ENCODE results near the gene TIMM44.
"Not testable (repeated sequence)": the region's sequence is repeated elsewhere in the genome, so short reads cannot be mapped to it uniquely, and the experiment has no call there.

TIMM44 gene

DNA sequence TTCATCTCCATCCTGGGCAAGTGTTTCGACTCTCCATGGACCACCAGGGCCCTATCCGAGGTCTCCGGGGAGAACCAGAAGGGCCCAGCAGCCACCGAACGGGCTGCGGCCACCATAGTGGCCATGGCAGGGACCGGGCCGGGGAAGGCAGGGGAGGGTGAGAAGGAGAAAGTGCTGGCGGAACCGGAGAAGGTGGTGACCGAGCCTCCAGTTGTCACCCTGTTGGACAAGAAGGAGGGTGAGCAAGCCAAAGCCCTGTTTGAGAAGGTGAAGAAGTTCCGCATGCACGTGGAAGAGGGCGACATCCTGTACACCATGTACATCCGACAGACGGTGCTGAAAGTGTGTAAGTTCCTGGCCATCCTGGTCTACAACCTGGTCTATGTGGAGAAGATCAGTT lies 44.5 kb downstream of the TIMM44 start:
- no peak for DNase-seq

DNA sequence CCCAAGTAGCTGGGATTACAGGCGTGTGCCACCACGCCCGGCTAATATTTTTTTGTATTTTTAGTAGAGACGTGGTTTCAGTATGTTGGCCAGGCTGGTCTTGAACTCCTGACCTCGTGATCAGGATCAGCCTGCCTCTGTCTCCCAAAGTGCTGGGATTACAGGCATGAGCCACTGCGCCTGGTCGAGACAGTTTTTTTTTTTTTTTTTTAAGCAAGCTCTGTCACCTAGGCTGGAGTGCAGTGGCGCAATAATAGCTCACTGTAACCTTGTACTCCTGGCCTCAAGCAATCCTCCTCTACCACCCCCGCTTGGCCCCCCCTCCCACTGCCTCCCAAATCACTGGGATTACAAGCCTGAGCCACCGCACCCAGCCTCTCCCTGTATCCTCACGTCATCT lies 46.2 kb downstream of the TIMM44 start:
- no peak for DNase-seq

DNA sequence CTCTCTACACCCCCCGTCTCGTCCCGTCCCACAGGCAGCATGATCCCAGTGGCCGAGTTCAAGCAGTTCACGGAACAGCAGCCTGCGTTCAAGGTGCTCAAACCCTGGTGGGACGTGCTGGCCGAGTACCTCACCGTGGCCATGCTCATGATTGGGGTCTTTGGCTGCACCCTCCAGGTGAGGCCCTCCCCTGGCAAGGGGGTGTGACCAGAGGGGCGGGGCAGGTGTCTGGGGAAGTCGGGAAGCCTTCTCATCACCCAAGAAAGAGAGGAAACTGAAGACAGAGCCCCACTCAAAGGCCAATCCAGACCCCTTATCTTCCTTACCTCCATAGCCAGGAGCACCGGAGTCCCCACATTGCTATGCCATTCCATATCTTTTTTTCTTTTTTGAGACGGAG lies 47.9 kb downstream of the TIMM44 start:
- no peak for DNase-seq

DNA sequence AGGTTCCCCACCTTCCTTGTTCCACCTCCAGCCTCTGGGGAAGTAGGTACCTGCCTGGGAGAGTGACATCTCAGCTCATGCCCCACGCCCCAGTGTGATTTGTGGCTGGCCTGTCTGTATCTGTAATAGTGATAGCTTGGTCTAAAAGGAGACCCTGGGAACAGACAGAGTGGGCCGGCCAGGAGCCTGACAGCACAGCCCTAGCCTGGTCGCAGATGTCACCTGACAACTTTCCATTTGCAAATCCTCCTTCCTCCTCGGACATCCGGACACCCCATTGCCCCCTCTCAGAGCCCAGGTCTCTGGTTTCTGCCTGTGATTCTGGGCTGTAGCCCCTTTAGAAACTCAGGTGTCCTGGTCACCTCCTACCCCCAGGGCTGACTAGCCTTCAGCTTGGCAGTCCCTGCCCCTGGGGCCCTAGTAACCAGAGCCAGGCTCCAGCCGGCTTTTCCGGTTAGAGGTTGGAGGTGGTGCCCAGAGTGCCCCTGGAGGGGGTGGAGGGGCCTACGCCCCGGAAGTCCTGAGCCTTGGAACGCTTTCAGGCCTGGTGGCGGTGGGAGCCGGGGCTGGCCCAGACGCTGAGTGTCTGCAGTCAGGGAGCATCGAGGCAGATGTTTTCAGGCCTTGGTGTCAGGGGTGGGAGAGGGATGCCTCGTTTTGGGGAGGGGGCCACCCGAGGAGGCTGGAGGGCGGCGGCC lies 48.7 kb downstream of the TIMM44 start:
- DNase-seq: no peak

DNA sequence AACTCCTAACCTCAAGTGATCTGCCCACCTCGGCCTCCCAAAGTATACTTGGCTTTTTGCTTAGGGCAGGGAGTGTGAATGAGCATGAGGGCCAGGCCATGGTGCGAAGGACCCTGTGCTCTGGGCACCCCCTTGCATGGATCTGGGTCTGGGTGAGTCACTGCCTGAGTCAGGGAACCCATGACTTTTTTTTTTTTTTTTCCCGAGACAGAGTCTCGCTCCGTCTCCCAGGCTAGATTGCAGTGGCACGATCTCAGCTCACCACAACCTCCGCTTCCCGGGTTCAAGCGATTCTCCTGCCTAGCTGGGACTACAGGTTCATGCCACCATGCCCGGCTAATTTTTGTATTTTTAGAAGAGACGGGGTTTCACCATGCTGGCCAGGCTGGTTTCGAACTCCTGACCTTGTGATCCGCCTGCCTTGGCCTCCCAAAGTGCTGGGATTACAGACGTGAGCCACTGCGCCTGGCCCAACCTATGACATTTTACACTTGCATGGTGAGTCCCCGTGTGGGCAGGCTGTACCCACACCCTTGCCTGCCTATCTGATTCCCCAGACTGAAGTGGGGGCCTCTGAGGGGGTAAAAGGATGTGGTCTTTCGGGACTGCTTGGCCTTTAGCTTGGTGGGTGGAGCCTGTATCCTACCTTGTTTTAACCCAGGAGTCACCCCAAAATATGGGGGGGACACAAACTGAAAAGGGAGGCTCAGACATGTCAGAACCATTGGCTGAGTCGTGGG lies 49.9 kb downstream of the TIMM44 start:
- DNase-seq: not testable (repeated sequence)

DNA sequence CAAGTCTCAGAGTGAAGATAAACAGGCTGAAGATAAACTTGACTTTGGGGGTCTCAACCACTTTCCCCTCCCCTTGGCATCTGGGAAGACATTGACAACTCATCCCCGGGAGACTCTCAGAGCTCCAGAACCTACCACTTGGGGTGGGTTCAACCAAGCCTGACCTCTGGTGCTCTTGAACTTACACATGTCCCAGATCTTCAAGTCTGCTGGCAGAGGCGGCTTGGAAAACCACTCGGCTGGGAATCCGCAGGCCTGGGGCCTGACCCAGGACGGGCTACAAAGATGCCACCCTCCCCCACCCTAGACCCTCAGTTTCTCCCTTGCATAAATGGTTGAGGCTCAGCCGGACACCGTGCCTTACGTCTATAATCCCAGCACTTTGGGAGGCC lies 54.6 kb downstream of the TIMM44 start:
- DNase-seq: no peak

DNA sequence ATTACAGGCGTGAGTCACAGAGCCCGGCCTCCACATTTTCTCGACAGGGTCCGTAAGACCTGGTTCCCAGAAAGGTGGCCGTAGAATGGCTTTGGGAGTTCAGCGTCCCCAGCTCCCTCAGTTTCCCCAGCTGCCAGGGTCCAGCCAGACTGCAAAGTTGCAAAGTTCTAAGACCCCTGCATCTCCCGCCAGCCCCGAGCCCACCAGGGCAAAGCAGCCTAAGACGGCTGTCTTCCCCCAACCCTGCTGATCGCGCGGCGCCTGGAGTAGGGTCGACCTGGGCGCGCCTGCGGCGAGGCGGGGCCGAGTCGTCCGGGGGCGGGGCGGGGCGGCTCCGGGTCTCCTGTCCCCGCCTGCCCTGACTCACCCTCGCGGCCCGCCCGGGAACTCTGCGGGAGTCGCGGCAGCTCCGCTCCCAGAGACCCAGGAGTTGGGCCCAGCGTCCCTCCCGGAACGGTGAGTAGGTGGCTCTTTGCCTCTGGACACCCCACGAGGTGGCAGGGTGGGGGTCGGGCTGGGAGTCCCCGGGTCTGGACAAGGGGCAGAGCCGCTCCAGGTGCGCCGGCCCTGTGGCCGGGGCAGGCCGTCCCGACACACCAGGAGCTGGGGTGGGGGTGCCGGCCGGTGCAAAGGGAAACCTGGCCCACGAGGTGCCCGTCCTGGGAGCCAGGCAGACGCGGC lies 55.2 kb downstream of the TIMM44 start, which contains the start of gene LRRC8E:
Gene LRRC8E (plus strand): TSS at position 366 of the 681 bp plus-strand sequence. CDS start 7,094 bp downstream, outside the sequence.
- no peak for DNase-seq

DNA sequence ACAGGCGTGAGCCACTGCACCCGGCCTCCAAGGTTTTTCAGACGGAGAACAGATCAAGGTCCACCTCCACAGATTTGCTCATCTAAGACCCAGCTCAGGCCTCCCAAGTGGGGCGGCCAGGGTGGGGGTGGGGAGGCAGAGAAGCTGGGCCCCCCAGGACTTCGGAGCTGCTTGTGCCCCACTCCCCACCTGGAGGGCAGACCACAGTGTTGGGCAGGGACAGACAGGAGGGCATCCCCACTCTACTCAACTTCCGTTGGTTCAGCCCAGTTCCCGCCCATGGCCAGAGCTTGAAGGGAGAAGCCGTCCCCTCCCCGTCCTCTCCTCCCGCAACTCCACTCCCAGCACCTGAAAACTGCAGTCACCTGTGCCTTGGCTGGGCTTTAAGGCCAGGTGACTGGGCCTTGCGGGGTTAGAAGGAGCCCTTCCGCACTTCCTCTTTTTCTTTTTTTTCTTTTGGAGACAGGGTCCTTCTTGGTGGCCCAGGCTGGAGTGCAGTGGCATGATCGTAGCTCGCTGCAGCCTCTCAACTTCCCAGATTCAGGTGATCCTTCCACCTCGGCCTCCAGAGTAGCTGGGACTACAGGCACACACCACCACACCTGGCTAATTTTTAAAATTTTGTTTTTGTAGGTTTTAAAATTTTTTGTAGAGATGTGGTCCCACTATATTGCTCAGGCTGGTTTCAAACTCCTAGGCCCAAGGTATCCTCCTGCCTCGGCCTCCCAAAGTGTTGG lies 55.9 kb downstream of the TIMM44 start:
- DNase-seq: no peak

DNA sequence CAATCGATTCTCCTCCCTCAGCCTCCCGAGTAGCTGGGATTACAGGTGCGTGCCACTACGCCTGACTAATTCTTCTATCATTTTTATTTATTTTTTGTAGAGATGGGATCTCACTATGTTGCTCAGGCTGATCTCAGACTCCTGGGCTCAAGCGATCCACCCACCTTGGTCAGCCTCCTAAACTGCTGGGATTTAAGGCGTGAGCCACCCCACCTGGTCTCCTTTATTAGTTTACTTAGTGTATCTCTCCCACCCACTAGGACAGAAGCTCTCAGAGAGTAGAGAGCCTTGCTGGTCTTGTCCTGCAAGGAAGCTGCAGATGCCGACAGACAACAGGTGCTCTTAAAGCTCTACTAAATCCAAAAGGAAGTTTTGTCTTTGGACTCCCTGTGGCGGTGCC lies 57.6 kb downstream of the TIMM44 start:
- no peak for DNase-seq

DNA sequence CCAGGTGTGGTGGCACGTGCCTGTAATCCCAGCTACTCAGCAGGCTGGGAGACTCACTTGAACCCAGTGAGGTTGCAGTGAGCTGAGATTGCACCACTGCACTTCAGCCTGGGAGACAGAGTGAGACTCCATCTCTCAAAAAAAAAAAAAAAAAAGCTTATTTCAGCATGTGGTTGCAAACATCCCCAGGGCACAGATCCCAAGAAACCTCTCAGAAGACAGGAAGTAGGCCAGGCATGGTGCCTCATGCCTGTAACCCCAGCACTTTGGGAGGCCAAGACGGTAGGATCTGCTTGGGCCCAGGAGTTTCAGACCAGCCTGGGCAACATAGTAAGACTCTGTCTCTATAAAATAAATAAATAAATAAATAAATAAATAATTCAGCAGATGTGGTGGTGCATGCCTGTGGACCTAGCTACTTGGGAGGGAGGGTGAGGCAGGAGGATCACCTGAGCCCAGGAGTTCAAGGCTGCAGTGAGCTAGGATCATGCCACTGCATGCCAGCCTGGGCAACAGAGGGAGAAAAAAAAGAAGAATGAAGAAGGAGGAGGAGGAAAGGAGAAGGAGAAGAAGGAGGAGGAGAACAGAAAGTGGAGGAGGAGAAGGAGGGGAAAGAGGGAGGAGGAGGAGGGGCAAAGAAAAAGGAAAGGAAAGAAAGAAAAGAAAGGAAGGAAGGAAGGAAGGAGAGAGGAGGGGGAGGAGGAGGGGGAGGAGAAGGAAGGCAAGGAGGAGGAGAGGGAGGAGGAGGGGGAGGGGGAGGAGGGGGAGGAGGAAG lies 59.5 kb downstream of the TIMM44 start:
- DNase-seq: no peak

DNA sequence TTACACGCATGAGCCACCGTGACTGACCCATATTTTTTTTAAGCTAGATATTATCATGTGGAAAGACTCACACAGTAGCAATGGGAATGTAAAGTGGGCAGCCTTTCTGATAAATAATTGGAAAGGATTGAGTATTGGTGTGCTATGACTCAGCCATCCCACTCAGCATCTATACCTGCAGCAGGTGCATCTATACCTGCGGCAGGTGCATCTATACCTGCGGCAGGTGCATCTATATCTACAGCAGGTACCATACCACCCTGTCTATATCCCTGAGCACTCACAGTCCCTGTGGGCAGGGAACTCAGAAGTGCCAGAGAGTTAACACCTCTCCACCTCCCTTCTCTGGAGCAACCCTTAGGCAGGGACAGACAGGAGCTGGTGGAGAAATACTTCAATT lies 60.4 kb downstream of the TIMM44 start:
- no peak for DNase-seq

DNA sequence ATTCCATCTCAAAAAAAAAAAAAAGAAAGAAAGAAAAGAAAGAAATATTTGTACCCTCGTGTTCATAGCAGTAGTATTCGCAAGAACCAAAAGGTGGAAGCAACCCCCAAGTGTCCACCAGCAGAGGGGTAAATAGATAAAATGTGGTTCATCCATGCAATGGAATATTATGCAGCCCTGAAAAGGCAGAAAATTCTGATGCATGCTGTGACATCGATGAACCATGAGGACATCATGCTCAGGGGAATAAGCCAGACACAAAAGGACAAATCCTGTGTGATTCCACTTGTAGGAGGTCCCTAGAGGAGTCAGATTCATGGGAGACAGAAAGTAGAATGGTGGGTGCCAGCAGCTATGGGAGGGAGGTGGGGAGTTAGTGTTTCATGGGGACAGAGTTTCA lies 61.6 kb downstream of the TIMM44 start:
- no peak for DNase-seq

DNA sequence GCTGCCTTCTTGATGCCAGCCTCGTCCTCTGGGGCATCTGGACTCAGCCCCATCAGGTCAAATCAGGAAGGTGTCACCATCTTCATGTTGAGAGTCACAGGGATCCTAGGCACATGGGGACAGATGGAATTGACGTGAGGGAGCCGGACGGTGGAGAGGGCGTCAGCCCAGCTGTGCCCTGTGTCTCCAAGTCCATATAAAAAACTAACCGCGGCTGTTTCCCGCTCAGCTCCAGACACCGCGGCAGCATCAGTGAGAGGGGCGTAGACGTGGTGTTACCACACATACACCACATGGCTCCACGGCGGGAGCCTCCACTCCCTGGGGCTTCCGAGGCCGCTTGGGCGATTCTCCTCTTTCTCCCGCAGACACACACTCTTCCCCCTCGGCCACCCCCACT lies 63.6 kb downstream of the TIMM44 start:
- DNase-seq: no peak

DNA sequence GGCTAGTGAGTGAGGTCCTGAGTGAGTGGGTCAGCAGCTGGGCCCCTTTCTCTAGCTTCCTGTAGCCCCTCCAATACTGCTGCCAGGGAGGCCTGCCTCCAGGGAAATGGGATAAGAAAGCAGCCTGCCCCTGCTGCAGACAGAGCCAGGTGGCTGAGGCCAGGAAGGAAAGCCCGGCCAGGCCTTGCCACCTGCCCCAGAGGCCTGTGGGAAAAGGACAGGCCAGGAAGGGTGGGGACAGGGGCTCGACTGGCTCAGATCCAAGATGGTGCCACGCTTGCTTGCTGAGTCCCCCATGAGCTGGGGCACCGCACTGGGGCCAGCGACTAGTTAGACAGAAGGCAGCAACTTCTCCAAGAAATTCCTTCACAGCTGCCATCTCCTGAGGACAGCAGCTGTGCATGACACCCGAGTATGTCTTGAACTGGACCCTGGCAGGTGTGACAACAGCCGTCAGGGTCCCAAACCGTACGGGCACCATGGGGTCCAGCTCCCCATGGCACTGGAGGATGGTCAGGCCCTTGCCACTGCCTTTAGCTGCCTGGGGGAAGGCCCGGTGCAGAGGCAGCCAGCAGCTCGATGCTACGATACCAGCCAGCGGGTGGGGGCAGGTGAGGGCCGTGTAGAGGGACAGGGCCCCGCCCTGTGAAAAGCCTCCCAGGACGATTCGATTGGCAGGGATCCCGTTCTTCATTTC lies 64.2 kb downstream of the TIMM44 start:
- no peak for DNase-seq

DNA sequence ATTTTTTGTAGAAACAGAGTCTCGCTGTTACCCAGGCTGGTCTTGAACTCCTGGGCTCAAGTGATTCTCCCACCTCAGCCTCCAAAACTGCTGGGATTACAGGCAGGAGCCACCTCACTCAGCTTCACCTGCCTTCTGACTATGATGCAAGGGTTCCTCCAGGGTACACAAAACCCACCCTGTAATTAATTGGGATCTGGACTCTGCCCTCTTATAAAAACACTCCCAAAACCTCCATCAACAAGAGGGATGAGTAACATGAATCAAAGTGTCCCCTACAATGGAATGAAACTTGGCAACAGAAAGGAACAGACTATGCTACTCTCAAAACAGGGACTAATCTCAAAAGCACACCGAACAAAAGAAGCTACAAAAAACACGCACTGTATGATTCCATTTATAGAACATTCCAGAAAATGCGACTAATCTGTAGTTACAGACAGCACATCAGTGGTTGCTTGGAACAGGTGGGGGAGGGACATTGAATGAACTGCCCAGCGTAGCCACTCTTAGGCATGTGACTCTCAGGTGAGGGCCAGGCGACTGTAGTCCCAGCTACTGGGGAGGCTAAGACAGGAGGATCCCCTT lies 66.1 kb downstream of the TIMM44 start:
- no peak for DNase-seq
